ENCODE results near the gene CDCP1.

DNA sequence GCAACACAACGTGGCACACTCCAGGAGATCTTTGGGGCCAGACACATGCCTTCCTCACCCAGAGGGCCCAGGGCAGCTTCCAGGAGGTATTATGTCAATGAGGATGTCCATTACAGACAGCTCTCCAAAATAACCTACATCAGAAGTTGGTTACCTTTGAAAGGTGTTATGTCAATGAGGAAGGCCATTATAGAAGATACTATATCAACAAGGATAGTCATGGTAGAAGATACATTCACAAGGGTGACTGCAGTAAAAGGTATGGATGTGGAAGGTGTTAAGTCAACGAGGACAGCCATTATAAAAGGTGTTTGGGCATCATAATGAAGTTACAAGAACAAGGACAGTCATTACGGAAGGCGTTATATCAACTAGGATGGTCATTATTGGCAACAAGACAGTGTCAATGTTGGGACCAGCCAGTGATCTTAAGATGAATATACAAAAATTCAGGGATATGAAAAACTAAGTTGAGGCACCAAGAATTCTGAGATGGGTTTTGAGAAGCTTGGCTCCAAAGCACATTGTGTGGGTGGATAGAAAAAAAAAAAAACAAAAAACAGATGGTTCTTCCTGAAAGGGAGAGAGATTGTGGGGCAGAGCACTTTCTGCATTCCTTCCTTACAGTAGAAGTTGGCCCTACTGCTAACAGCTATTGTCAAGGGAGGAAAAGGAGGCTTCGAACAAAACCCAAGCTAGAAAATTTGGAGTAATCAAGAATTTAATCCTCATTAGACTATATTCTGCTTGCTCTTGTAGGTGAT, 11.2 kb downstream of the CDCP1 start:
- TF ChIP-seq, protein P1, sequence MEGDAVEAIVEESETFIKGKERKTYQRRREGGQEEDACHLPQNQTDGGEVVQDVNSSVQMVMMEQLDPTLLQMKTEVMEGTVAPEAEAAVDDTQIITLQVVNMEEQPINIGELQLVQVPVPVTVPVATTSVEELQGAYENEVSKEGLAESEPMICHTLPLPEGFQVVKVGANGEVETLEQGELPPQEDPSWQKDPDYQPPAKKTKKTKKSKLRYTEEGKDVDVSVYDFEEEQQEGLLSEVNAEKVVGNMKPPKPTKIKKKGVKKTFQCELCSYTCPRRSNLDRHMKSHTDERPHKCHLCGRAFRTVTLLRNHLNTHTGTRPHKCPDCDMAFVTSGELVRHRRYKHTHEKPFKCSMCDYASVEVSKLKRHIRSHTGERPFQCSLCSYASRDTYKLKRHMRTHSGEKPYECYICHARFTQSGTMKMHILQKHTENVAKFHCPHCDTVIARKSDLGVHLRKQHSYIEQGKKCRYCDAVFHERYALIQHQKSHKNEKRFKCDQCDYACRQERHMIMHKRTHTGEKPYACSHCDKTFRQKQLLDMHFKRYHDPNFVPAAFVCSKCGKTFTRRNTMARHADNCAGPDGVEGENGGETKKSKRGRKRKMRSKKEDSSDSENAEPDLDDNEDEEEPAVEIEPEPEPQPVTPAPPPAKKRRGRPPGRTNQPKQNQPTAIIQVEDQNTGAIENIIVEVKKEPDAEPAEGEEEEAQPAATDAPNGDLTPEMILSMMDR (IDR thresholded peaks at IDR 0.05), result no peak
- TF ChIP-seq POLR2A (IDR thresholded peaks at IDR 0.05) (no peak), POLR2AphosphoS5 (IDR thresholded peaks at IDR 0.05) (no peak)
